Measurements from ENCODE around the gene TMEM244. TPM values are rescaled to one million over a fixed set of nuclear protein-coding genes. Genes with fewer than 3 reads are reported as not detected.
"Not testable (repeated sequence)": the region's sequence is repeated elsewhere in the genome, so short reads cannot be mapped to it uniquely, and the experiment has no call there.

Gene TMEM244
- total RNA-seq, 1 donor from 2014 or later: not detected

DNA sequence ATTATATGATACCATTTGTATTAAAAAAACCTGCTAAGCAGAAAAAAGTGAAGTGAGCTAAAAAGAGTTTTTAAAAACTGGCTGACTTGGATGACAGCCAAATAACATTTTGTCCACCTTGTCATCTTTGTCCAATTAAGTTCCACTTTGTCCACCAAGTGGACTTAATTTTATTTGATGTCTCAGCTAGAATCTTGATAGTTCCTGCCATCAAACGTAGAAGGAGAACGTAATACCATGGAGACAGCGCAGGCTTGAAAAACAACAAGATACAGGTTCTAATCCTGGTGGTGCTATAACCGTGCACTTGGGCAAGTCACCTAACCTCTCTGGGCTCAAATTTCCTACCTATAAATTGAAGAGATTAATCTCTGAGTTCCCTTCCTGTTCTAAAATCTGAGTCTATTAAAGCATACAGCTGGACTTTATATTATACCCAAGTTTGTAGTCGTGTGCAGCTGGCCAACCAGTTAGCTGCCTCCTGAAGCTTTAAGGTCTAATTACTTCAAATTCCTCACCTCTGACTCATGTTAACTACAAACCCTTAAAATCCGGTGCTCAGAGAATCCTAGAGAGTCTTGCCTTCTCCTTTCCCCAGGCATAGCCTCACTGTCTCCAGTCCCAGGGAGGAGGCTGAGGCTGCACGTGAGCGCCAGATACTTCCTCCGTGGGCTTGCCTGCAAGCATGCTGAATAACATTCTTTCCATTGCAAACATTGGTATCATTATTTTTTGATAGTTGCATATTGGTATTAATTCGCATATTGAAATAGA, 16.8 kb downstream of the TMEM244 start:
- H3K27me3 ChIP-seq (ENCODE audit: low read depth): no peaks in the 10 kb centered on the region
- H3K4me1 ChIP-seq: no peaks in the 10 kb centered on the region
- H3K27ac ChIP-seq (replicated peaks): no peak overlapping the region
- no peaks in the 10 kb centered on the region for H3K9me3 ChIP-seq (replicated peaks)
- TF ChIP-seq, protein P1, sequence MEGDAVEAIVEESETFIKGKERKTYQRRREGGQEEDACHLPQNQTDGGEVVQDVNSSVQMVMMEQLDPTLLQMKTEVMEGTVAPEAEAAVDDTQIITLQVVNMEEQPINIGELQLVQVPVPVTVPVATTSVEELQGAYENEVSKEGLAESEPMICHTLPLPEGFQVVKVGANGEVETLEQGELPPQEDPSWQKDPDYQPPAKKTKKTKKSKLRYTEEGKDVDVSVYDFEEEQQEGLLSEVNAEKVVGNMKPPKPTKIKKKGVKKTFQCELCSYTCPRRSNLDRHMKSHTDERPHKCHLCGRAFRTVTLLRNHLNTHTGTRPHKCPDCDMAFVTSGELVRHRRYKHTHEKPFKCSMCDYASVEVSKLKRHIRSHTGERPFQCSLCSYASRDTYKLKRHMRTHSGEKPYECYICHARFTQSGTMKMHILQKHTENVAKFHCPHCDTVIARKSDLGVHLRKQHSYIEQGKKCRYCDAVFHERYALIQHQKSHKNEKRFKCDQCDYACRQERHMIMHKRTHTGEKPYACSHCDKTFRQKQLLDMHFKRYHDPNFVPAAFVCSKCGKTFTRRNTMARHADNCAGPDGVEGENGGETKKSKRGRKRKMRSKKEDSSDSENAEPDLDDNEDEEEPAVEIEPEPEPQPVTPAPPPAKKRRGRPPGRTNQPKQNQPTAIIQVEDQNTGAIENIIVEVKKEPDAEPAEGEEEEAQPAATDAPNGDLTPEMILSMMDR (IDR thresholded peaks at IDR 0.05; ENCODE audit: borderline replicate concordance): no peak
- H3K4me3 ChIP-seq: no peak overlapping the region
- no peaks in the 10 kb centered on the region for H3K36me3 ChIP-seq
- intact Hi-C loops (cut with micrococcal nuclease): no loop called here
- DNase-seq: no peak

DNA sequence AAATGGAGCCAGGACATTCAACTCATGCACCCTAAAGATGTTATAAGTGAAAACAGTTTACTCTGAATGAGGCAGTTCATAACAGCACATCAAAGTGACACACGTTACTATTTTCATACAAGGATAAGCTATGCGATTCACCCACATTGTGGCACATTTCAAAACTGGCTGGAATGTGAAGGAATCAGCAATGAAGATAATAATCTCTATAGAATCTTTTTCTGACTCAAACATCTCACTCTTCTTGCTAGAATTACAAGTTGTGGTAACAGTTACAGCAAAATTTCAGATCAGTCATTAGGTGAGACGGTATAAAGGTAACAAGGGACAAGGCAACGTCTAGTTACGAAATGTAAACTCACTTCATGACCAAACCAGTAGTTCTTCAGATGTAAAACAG, 17.5 kb downstream of the TMEM244 start:
- Histone ChIP-seq H3K36me3 (no peaks in the 10 kb centered on the region), H3K4me1 (no peaks in the 10 kb centered on the region), H3K27me3 (ENCODE audit: low read depth) (no peaks in the 10 kb centered on the region), H3K27ac (replicated peaks) (no peak overlapping the region), H3K9me3 (replicated peaks) (no peaks in the 10 kb centered on the region), H3K4me3 (no peak overlapping the region)
- intact Hi-C loops (cut with micrococcal nuclease): no loop called here
- DNase-seq: no peak
- TF ChIP-seq, protein P1 (IDR thresholded peaks at IDR 0.05; ENCODE audit: borderline replicate concordance): no peak

DNA sequence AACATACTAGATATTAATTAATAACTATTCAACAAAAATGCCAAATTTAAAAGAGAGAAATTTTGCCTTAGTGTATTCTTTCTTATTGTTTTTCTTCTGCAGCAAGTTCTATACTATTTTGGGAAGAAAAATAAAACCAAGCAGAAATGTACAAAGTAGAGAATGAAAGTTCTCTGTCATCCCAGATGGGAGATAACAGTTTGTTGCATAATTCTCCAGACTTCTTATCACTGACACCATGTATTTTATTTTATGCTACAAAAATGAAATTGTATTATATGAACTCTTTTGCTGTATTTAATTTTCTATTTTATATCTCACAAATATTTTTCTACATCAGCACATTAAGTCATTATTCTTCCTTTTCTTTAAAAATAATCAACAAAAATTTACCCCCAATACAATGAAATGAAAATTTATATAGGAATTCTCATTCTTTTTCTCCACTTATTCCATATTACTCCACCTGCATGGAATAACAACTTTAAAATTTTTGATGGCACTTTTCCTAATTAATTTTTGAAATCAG, 18.2 kb downstream of the TMEM244 start:
- TF ChIP-seq, protein P1 (IDR thresholded peaks at IDR 0.05; ENCODE audit: borderline replicate concordance): no peak
- DNase-seq: no peak
- Histone ChIP-seq H3K36me3 (no peaks in the 10 kb centered on the region), H3K4me3 (no peak overlapping the region), H3K27me3 (ENCODE audit: low read depth) (no peaks in the 10 kb centered on the region), H3K4me1 (no peaks in the 10 kb centered on the region), H3K9me3 (replicated peaks) (peaks cover 1% of the 10 kb centered on the region), H3K27ac (replicated peaks) (no peak overlapping the region)
- intact Hi-C loops (cut with micrococcal nuclease): no loop called here

DNA sequence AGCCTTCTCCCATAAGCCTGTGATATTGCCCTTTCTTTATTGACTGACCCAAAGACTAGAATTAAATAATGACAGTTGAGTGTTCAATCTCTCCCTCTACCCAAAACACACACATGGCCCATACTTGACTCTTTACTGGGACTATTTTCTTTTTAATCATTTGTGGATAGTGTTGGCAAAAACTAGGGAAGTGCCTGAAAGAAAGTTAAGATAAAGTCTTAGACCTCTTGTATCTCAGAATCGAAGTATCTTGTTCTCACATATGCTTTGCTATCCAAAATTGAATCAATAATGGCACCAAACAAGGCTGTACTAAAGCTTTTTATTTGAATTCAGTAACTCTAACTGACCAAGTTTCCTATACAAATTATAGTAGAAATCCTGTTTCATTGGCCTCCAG, 19.0 kb downstream of the TMEM244 start:
- H3K36me3 ChIP-seq: no peaks in the 10 kb centered on the region
- peaks cover 9% of the 10 kb centered on the region for H3K9me3 ChIP-seq (replicated peaks)
- H3K4me3 ChIP-seq: no peak overlapping the region
- no peaks in the 10 kb centered on the region for H3K4me1 ChIP-seq
- DNase-seq: no peak
- H3K27me3 ChIP-seq (ENCODE audit: low read depth): no peaks in the 10 kb centered on the region
- intact Hi-C loops (cut with micrococcal nuclease): no loop called here
- TF ChIP-seq, protein P1 (IDR thresholded peaks at IDR 0.05; ENCODE audit: borderline replicate concordance): no peak
- no peak overlapping the region for H3K27ac ChIP-seq (replicated peaks)

DNA sequence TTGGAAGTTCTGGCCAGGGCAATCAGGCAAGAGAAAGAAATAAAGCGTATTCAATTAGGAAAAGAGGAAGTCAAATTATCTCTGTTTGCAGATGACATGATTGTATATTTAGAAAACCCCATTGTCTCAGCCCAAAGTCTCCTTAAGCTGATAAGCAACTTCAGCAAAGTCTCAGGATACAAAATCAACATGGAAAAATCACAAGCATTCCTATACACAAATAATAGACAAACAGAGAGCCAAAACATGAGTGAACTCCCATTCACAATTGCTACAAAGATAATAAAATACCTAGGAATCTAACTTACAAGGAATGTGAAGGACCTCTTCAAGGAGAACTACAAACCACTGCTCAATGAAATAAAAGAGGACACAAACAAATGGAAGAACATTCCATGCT, 21.6 kb downstream of the TMEM244 start:
- peaks cover 10% of the 10 kb centered on the region for H3K9me3 ChIP-seq (replicated peaks)
- H3K4me3 ChIP-seq; H3K4me1 ChIP-seq; DNase-seq; intact Hi-C loops (cut with micrococcal nuclease); H3K27ac ChIP-seq (replicated peaks); H3K27me3 ChIP-seq (ENCODE audit: low read depth); H3K36me3 ChIP-seq: not testable (repeated sequence)

DNA sequence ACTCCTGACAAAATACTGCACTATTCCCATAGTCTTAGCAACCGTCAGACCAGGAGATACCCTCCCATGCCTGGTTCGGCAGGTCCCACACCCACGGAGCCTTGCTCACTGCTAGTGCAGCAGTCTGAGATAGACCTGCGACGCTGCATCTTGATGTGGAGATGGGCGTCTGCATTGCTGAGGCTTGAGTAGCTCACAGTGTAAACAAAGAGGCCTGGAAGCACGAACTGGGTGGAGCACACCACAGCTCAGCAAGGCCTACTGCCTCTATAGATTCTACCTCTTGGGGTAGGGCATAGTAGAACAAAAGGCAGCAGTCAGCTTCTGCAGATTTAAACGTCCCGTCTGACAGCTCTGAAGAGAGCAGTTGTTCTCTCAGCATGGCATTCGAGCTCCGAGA, 25.4 kb downstream of the TMEM244 start:
- H3K9me3 ChIP-seq (replicated peaks): peaks cover 10% of the 10 kb centered on the region
- no peak for DNase-seq
- intact Hi-C loops (cut with micrococcal nuclease): no loop called here

More for the DNA sequence above, 25.4 kb downstream of the TMEM244 start:
- H3K4me3 ChIP-seq: no peak overlapping the region
- no peaks in the 10 kb centered on the region for H3K4me1 ChIP-seq
- H3K36me3 ChIP-seq: no peaks in the 10 kb centered on the region
- TF ChIP-seq, protein P1 (IDR thresholded peaks at IDR 0.05; ENCODE audit: borderline replicate concordance): no peak
- no peak overlapping the region for H3K27ac ChIP-seq (replicated peaks)
- H3K27me3 ChIP-seq (ENCODE audit: low read depth): no peaks in the 10 kb centered on the region

Data from left ventricle myocardium inferior (tissue), 1 donor.